NCI-H2196 treated with DMSO at 0.1 percent for 48 hours (cell line): Measurements from ENCODE around the gene KDM1A.

ENCODE experiments used
- DNase-seq: peaks from one replicate; lab custom pipeline; 2025; ENCODE audit not compliant: unreplicated experiment; lab: John Stamatoyannopoulos, UW

KDM1A gene

DNA sequence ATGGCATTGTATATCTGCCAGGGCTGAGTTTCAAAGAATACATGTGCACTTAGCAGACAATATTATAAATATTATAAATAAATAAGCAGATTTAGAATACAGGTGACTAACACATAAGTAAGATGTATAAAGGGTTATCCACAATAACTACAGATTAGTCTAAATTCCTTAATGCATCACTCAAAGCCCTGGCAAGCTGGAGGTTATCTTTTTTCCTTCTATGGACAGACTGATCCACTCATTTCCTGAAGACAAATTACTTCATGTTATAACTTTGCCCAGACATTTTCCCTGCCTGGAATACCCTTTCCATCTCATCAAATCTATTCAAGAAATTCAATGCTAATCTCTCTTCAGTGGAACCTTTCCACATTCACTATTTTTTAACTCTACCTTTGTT is 110.6 kb downstream of the KDM1A start:
- no peak for DNase-seq

DNA sequence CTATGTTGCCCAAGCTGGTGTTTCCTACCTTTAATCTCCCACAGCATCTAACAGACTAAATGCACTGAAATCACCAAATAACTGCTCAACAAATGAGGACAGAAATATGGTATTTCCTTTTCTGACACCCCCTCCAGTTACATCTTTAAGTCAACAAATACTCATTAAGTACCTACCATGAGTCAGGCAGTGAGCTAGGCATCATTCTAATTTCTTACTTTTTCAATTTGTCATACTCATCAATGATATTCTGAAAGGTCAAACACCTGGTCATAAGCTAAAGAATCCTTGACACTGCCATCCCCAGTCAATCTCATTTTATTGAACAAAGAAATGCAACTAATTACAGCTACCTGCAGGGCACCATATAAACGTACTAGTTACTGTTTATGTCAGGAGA is 112.8 kb downstream of the KDM1A start:
- DNase-seq = no peak
